Large intestine (tissue), 3 donors: ENCODE results near the gene LBR. TPM values are rescaled to one million over a fixed set of nuclear protein-coding genes. Genes with fewer than 3 reads are reported as not detected.

Source experiments
- DNase-seq, 2 donors: peaks; one replicate each; pipeline versions ENCODE4 v3.0.0 to v3.0.0-alpha.2; 2013
- H3K27ac ChIP-seq: one replicate; pipeline ENCODE4 v1.5.1; 2013; ENCODE audit warnings: low read length
- H3K27me3 ChIP-seq: 2 replicates; pipeline ENCODE4 v1.6.1; 2013; ENCODE audit warnings: low read length; ENCODE audit not compliant: control insufficient read depth, insufficient read depth
- H3K36me3 ChIP-seq: 2 replicates; pipeline ENCODE4 v1.6.1; 2013; ENCODE audit warnings: low read length; ENCODE audit not compliant: control insufficient read depth, insufficient read depth
- H3K4me1 ChIP-seq: one replicate; pipeline ENCODE4 v1.6.1; 2013; ENCODE audit warnings: low read length; ENCODE audit not compliant: control insufficient read depth, insufficient read depth
- H3K4me3 ChIP-seq: one replicate; pipeline ENCODE4 v1.5.1; 2013; ENCODE audit warnings: low read length
- H3K9me3 ChIP-seq: one replicate; pipeline ENCODE4 v1.6.1; 2013; ENCODE audit warnings: mild to moderate bottlenecking, low read depth, low read length, moderate library complexity; ENCODE audit not compliant: control insufficient read depth
- WGBS: methylation state at CpG from one replicate; pipeline ENCODE4 v1.1.5; 2013; ENCODE audit warnings: low lambda C conversion rate; ENCODE audit not compliant: insufficient coverage; 5-methylcytosine and 5-hydroxymethylcytosine counted together
- polyA plus RNA-seq: library from polyadenylated mRNA; unstranded; fragments of 120-200 nt; gene quantifications from one replicate; pipeline ENCODE4 v1.2.1, GENCODE V29; 2013

The LBR gene
- polyA plus RNA-seq, 1 donor = 71.2 TPM

DNA sequence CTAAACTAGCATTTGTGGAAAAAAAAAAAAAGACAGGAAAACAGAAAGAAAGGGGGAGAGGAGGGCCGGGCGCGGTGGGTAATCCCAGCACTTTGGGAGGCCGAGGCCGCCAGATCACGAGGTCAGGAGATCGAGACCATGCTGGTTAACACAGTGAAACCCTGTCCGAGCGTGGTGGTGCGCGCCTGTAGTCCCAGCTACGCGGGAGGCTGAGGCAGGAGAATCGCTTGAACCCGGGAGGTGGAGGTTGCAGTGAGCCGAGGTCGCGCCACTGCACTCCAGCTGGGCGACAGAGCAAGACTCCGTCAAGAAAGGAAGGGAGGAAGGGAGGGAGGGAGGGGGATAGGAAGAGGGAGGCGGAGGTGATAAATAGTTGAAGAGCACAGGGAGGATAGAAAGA lies 54.7 kb downstream of the LBR start:
- Histone ChIP-seq H3K4me3 (no peak overlapping the region), H3K27ac (no peak overlapping the region), H3K4me1 (no peaks in the 10 kb centered on the region), H3K27me3 (no peaks in the 10 kb centered on the region), H3K9me3 (no peaks in the 10 kb centered on the region), H3K36me3 (no peaks in the 10 kb centered on the region)
- DNase-seq = no peak
- 94% methylated on average over 3 of the region's 21 CpGs for WGBS

DNA sequence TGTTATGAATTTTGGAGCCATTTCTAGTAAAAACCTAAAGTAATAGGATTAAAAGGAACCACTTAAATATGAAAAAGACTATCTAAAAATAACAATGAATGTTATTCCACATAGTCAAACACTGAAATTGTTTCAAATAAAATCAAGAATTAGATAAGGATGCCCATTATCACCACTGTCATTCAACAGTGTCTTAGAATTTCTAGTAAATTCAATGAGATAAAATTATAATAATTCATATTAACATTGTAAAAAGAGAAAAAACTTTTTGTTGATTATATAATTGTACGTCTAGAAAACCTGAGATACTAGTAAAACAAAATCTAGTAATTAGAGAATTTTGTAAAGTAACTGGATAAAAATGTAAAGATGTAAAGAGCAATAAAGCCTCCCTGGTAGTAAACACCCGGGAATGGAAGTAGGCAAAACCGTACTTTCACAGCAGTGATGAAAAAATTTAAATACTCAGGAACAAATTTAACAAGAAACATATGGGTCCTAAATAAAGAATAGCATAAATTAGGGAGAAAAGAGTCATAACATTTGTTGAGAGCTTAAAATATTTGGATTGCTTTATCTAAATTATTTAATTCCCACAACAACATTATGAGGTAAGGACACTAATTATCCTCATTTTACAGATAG lies 56.4 kb downstream of the LBR start:
- Histone ChIP-seq H3K4me3 (no peak overlapping the region), H3K9me3 (no peaks in the 10 kb centered on the region), H3K27me3 (no peaks in the 10 kb centered on the region), H3K4me1 (no peaks in the 10 kb centered on the region), H3K27ac (no peak overlapping the region), H3K36me3 (no peaks in the 10 kb centered on the region)
- DNase-seq = no peak
- 86% methylated on average over 3 of the region's 3 CpGs for WGBS

DNA sequence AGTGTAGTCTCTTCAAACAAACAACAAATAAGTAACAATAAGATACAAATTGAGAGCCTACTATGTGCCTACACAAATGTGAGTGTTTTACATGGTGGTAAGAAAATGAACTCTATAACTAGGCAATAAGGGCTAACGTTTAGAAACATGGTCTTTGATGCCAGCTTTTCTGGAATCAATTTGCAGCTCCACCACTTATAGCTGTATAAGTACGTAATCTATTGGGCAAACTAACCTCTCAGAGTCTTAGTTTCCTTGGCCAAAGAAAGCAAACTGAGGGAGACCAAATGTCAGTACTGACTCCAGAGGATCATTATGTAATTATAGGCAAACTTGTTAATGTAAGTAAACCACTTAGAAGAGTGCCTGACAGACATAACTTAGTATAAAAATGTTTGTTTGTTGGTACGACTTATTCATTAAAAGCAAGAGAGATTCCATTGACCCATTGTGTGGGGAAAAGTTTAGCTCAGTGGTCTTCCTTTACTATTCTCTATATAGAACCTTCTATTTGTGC lies 59.7 kb downstream of the LBR start:
- no peaks in the 10 kb centered on the region for H3K4me1 ChIP-seq
- no peak overlapping the region for H3K4me3 ChIP-seq
- H3K27ac ChIP-seq = no peak overlapping the region
- no peak for DNase-seq
- H3K27me3 ChIP-seq = no peaks in the 10 kb centered on the region
- no peaks in the 10 kb centered on the region for H3K9me3 ChIP-seq
- no peaks in the 10 kb centered on the region for H3K36me3 ChIP-seq
- 80% methylated on average over 1 of the region's 3 CpGs for WGBS

DNA sequence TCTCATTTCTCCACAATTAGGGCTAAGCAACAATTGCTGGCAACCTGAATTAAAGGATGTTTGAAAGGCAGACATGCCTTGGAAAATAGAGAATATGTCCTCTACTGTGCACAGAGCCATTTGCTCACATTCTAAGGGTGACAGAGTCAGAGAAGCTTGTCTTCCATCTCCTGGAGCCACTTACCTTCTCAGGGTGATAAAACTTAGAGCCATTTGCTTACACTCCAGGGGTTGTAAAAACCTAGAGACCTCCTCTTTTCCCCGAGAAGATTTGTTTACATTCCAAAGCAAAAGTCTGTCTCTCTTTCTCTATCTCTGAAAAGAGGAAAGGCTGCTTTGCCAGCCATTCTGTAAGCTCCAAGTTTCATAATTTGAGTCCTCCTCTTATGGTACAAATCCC lies 61.3 kb downstream of the LBR start:
- Histone ChIP-seq H3K4me1 (no peaks in the 10 kb centered on the region), H3K4me3 (no peak overlapping the region), H3K36me3 (no peaks in the 10 kb centered on the region), H3K27me3 (no peaks in the 10 kb centered on the region), H3K27ac (no peak overlapping the region), H3K9me3 (no peaks in the 10 kb centered on the region)
- DNase-seq = no peak
- no CpG with 5 or more reads among the region's 1 CpG for WGBS

DNA sequence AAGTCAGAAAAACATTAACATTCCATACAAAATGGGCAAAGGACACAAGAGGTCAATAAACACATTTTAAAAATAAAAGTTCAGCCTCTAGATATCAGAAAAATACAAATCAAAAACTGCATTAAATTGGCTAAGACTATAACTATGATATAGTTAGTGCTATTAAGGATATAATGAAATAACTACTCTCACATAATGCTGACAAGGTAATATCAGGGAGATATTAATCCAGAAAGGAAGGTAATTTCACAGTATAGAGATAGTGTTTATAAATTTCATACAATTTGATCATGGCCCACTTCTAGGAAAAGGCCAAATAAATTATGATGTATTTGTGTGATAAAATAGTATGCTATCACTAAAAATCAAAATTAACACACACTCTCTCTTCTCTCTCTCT lies 61.8 kb downstream of the LBR start:
- H3K27me3 ChIP-seq = no peaks in the 10 kb centered on the region

DNA sequence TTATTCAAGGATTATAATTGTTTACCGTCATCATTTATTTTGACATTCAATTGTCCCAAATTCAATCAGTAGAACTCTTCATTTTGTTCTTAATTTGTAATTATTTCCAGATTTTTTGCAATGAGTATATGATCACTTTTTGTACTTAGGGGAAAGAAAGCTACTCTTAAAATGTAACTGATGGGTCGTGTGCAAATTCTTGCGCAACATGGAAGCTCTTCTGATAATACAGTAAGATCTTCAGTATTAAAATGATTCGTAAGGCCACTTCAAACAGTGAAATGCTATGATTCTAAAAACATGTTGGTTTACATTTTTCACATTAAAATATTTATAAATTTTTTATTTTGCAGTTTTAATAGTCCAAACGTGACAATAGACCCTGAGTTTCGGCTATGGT lies 63.4 kb downstream of the LBR start:
- no peak overlapping the region for H3K27ac ChIP-seq
- no peaks in the 10 kb centered on the region for H3K9me3 ChIP-seq
- H3K36me3 ChIP-seq = no peaks in the 10 kb centered on the region
- DNase-seq = no peak
- WGBS = 96% methylated on average over 6 of the region's 6 CpGs
- H3K4me1 ChIP-seq = no peaks in the 10 kb centered on the region
- no peak overlapping the region for H3K4me3 ChIP-seq
- H3K27me3 ChIP-seq = no peaks in the 10 kb centered on the region

More for the DNA sequence above, 61.8 kb downstream of the LBR start:
- no peak overlapping the region for H3K4me3 ChIP-seq
- H3K9me3 ChIP-seq = no peaks in the 10 kb centered on the region
- no peaks in the 10 kb centered on the region for H3K4me1 ChIP-seq
- no peak for DNase-seq
- no peak overlapping the region for H3K27ac ChIP-seq
- H3K36me3 ChIP-seq = no peaks in the 10 kb centered on the region

DNA sequence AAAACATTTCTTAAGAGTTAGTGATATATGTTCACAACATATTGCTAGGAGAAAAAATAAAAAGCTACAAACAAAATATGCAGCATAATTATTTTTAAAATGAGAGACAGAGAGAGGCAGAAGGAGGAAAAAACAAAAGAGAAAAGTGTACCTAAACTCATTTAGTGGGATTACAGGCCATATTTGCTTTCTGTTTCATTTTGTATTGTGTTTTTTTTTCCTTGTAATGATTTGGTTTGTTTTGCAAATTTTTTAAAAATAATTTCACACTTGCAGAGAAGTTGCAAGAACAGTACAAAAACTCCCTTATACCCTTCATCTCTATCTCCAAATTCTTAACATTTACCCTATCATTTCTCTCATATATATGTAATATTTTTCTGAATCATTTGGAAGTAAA lies 65.0 kb downstream of the LBR start:
- DNase-seq = no peak
- Histone ChIP-seq H3K9me3 (no peaks in the 10 kb centered on the region), H3K27me3 (no peaks in the 10 kb centered on the region), H3K36me3 (no peaks in the 10 kb centered on the region), H3K27ac (no peak overlapping the region), H3K4me3 (no peak overlapping the region), H3K4me1 (no peaks in the 10 kb centered on the region)

DNA sequence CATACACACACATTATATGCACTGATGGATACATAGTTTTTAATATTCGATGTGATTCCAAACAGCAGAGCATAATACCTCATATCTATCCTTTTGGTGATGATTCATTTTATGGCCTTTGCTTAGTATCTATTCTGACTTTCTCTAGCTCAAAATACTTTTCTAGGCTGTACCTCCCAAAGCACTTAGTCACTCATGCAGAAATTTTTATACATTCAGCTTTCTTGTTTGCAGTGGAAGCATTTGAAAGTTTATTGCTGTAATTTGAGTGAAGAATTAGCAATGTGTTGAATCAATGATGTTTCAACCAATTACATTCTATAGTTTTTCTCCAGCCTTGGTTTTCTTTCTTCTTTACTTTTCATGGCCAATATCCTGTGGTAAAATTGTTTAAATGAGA lies 66.7 kb downstream of the LBR start:
- Histone ChIP-seq H3K27me3 (no peaks in the 10 kb centered on the region), H3K9me3 (no peaks in the 10 kb centered on the region), H3K36me3 (no peaks in the 10 kb centered on the region), H3K4me3 (no peak overlapping the region), H3K27ac (no peak overlapping the region), H3K4me1 (no peaks in the 10 kb centered on the region)
- 100% methylated on average over 1 of the region's 1 CpG for WGBS
- no peak for DNase-seq

DNA sequence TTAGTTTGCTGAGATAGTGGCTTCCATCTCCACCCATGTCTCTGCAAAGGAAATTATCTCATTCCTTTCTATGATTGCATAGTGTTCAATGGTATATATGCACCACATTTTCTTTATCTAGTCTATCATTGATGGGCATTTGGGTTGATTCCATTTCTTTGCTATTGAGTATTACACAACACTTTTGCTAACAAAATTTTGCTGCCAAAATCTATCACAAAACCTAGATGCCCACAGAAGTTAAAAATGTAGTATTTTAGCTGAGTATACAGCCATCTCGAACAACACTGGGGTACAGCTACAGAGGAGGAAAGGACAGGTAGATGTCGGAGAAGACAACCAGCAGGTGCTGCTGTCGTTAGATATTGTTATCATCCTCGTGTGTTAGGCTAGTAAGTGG lies 67.7 kb downstream of the LBR start:
- Histone ChIP-seq H3K36me3 (no peaks in the 10 kb centered on the region), H3K27ac (no peak overlapping the region), H3K4me1 (no peaks in the 10 kb centered on the region), H3K27me3 (no peaks in the 10 kb centered on the region), H3K4me3 (no peak overlapping the region), H3K9me3 (no peaks in the 10 kb centered on the region)
- 100% methylated on average over 1 of the region's 4 CpGs for WGBS
- DNase-seq = no peak

DNA sequence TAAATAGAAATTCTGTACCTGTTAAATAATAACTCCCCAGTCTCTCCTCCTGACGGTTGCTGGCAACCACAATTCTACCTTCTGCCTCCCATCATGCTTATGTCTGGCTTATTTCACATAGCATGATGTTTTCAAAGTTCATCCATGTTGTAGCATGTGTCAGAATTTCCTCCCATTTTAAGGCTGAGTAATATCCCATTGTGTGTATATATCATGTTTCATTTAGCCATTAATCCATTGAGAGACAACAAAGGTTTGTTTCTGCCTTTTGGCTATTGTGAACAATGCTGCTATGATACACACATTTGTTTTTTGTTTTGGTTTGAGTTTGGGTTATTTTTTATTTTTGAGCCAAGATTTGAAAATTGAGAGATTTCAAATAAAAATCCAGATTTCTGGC lies 72.0 kb downstream of the LBR start:
- no CpG with 5 or more reads among the region's 1 CpG for WGBS
- Histone ChIP-seq H3K36me3 (no peaks in the 10 kb centered on the region), H3K9me3 (no peaks in the 10 kb centered on the region), H3K27ac (no peak overlapping the region), H3K27me3 (no peaks in the 10 kb centered on the region), H3K4me1 (no peaks in the 10 kb centered on the region), H3K4me3 (no peak overlapping the region)
- no peak for DNase-seq

DNA sequence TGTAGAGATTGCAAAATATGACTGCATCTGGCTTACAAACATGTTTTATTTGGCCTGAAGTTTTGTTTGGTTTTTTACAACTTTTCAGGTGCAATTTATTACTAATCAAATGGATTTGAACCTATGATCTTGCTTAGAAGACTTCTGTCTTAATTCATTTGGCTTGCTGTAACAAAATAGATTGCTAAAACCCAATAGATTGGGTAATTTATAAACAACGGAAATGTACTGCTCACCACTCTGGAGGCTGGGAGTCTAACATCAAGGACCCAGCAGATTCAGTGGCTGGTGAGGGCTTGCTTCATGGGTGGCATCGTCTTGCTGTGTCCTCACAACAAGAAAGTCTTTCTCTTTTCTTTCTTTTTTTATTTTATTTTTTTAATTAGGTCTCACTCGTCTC lies 72.9 kb downstream of the LBR start:
- Histone ChIP-seq H3K36me3 (no peaks in the 10 kb centered on the region), H3K4me3 (no peak overlapping the region), H3K9me3 (no peaks in the 10 kb centered on the region), H3K4me1 (no peaks in the 10 kb centered on the region), H3K27me3 (no peaks in the 10 kb centered on the region), H3K27ac (no peak overlapping the region)
- WGBS = 100% methylated on average over 1 of the region's 3 CpGs
- DNase-seq = no peak
